H9 (cell line): Measurements from ENCODE around the gene OR2K2. TPM values are rescaled to one million over a fixed set of nuclear protein-coding genes. Genes with fewer than 3 reads are reported as not detected.

Experiments used
- DNase-seq: peaks from one replicate; pipeline ENCODE4 v3.0.0-alpha.2; 2017
- H2AFZ ChIP-seq: one replicate; pipeline ENCODE4 v1.6.1; 2013; ENCODE audit warnings: mild to moderate bottlenecking, low read length, control low read depth, moderate library complexity
- H2AK5ac ChIP-seq: 2 replicates; pipeline ENCODE4 v1.6.1; 2013; ENCODE audit warnings: low read length, control low read depth, mixed read lengths; ENCODE audit not compliant: insufficient read length
- H2BK120ac ChIP-seq: one replicate; pipeline ENCODE4 v1.6.1; 2013; ENCODE audit warnings: low read depth, mild to moderate bottlenecking, low read length, control low read depth, inconsistent platforms; ENCODE audit not compliant: poor library complexity, severe bottlenecking
- H2BK12ac ChIP-seq: 2 replicates; pipeline ENCODE4 v1.6.1; 2013; ENCODE audit warnings: low read length, control low read depth, mixed read lengths, low read depth; ENCODE audit not compliant: insufficient read length
- H2BK15ac ChIP-seq: 2 replicates; pipeline ENCODE4 v1.6.1; 2013; ENCODE audit warnings: low read depth, low read length, control low read depth
- H2BK20ac ChIP-seq: one replicate; pipeline ENCODE4 v1.6.1; 2013; ENCODE audit warnings: low read depth, mild to moderate bottlenecking, low read length, control low read depth, inconsistent platforms; ENCODE audit not compliant: poor library complexity, severe bottlenecking
- H2BK5ac ChIP-seq: 2 replicates; pipeline ENCODE4 v1.6.1; 2013; ENCODE audit warnings: low read length, control low read depth, mixed read lengths; ENCODE audit not compliant: insufficient read length
- H3K14ac ChIP-seq: 2 replicates; pipeline ENCODE4 v1.6.1; 2013; ENCODE audit warnings: low read length, control low read depth; ENCODE audit not compliant: insufficient read depth
- H3K18ac ChIP-seq: 2 replicates; pipeline ENCODE4 v1.6.1; 2013; ENCODE audit warnings: low read depth, mild to moderate bottlenecking, mixed read lengths, low read length, control low read depth; ENCODE audit not compliant: insufficient read length
- H3K23ac ChIP-seq: 2 replicates; pipeline ENCODE4 v1.6.1; 2013; ENCODE audit warnings: low read length, control low read depth, mixed read lengths, low read depth; ENCODE audit not compliant: insufficient read length
- H3K23me2 ChIP-seq: 2 replicates; pipeline ENCODE4 v1.6.1; 2013; ENCODE audit warnings: low read depth, mild to moderate bottlenecking, mixed read lengths, low read length, control low read depth; ENCODE audit not compliant: insufficient read length, poor library complexity, severe bottlenecking
- H3K27ac ChIP-seq: 2 replicates; pipeline ENCODE4 v1.5.1; 2013; ENCODE audit warnings: low read length, control low read depth, mixed read lengths, low read depth; ENCODE audit not compliant: insufficient read length
- H3K27me3 ChIP-seq: 2 replicates; pipeline ENCODE4 v1.6.1; 2013; ENCODE audit warnings: low read length, control low read depth, inconsistent platforms; ENCODE audit not compliant: insufficient read depth
- H3K4ac ChIP-seq: 2 replicates; pipeline ENCODE4 v1.6.1; 2013; ENCODE audit warnings: low read depth, mild to moderate bottlenecking, control low read depth, inconsistent platforms, low read length, moderate library complexity
- H3K4me1 ChIP-seq: 2 replicates; pipeline ENCODE4 v1.6.1; 2013; ENCODE audit warnings: low read length, control low read depth, inconsistent platforms; ENCODE audit not compliant: insufficient read depth
- H3K4me2 ChIP-seq: 2 replicates; pipeline ENCODE4 v1.6.1; 2013; ENCODE audit warnings: low read length, control low read depth, mixed read lengths; ENCODE audit not compliant: insufficient read length, insufficient read depth
- H3K56ac ChIP-seq: 2 replicates; pipeline ENCODE4 v1.6.1; 2013; ENCODE audit warnings: low read depth, mild to moderate bottlenecking, mixed read lengths, low read length, control low read depth; ENCODE audit not compliant: insufficient read length
- H3K79me1 ChIP-seq: 2 replicates; pipeline ENCODE4 v1.6.1; 2013; ENCODE audit warnings: low read depth, mild to moderate bottlenecking, moderate library complexity, low read length, control low read depth, inconsistent platforms; ENCODE audit not compliant: insufficient read depth, poor library complexity, severe bottlenecking
- H3K79me2 ChIP-seq: 2 replicates; pipeline ENCODE4 v1.6.1; 2013; ENCODE audit warnings: low read length, control low read depth, inconsistent platforms; ENCODE audit not compliant: insufficient read depth
- H3K9ac ChIP-seq: 2 replicates; pipeline ENCODE4 v1.6.1; 2013; ENCODE audit warnings: low read length, control low read depth, mixed read lengths; ENCODE audit not compliant: insufficient read length; ENCODE audit errors: extremely low read depth
- H3K9me3 ChIP-seq: one replicate; pipeline ENCODE4 v1.6.1; 2013; ENCODE audit warnings: low read depth, low read length, inconsistent platforms; ENCODE audit not compliant: control insufficient read depth
- H3T11ph ChIP-seq: one replicate; pipeline ENCODE4 v1.6.1; 2013; ENCODE audit warnings: mild to moderate bottlenecking, low read length, control low read depth, inconsistent platforms
- H4K20me1 ChIP-seq: one replicate; pipeline ENCODE4 v1.6.1; 2013; ENCODE audit not compliant: control insufficient read depth, insufficient read length, insufficient read depth
- H4K5ac ChIP-seq: 2 replicates; pipeline ENCODE4 v1.6.1; 2013; ENCODE audit warnings: low read depth, mild to moderate bottlenecking, mixed read lengths, low read length, control low read depth; ENCODE audit not compliant: insufficient read length
- H4K8ac ChIP-seq: replicated peaks from 2 replicates; pipeline ENCODE4 v1.6.1; 2013; ENCODE audit warnings: low read length, control low read depth, mixed read lengths, low read depth; ENCODE audit not compliant: insufficient read length
- H4K91ac ChIP-seq: 2 replicates; pipeline ENCODE4 v1.6.1; 2013; ENCODE audit warnings: low read depth, mild to moderate bottlenecking, moderate library complexity, mixed read lengths, low read length, control low read depth; ENCODE audit not compliant: insufficient read length
- H3K27ac Mint-ChIP-seq, 3 experiments: 2 replicates in 2 of 3; 3 replicates in 1 of 3; pipeline ENCODE4 v1.8.0; 2020 to 2021; ENCODE audit warnings: mixed read lengths in 3 of 3, mild to moderate bottlenecking in 1 of 3, moderate library complexity in 1 of 3
- H3K27me3 Mint-ChIP-seq: 2 replicates; pipeline ENCODE4 v1.8.0; 2021; ENCODE audit warnings: low read depth, mild to moderate bottlenecking, moderate library complexity, mixed read lengths
- H3K36me3 Mint-ChIP-seq, 3 experiments: 2 replicates in 2 of 3; 3 replicates in 1 of 3; pipeline ENCODE4 v1.8.0; 2020 to 2021; ENCODE audit warnings: low read depth in 3 of 3, mixed read lengths in 3 of 3; ENCODE audit not compliant: insufficient read depth in 1 of 3
- H3K4me1 Mint-ChIP-seq, 2 experiments: 2 replicates each; pipeline ENCODE4 v1.8.0; 2020; ENCODE audit warnings: mixed read lengths in 2 of 2
- H3K4me3 Mint-ChIP-seq, 2 experiments: 2 replicates in 1 of 2; 3 replicates in 1 of 2; pipeline ENCODE4 v1.8.0; 2020 to 2021; ENCODE audit warnings: mild to moderate bottlenecking in 2 of 2, mixed read lengths in 2 of 2, moderate library complexity in 1 of 2
- H3K9me3 Mint-ChIP-seq, 2 experiments: 2 replicates in 1 of 2; 3 replicates in 1 of 2; pipeline ENCODE4 v1.8.0; 2020; ENCODE audit warnings: mild to moderate bottlenecking in 2 of 2, mixed read lengths in 2 of 2, moderate library complexity in 1 of 2
- CTCF ChIP-seq: fragments of 200-600 bp; sonication (generic); conservative IDR thresholded peaks from 3 replicates; pipeline ENCODE4 v1.8.0; 2021; ENCODE audit warnings: antibody characterized with exemption, mild to moderate bottlenecking
- WGBS: extraction: QIAGEN DNeasy Blood & Tissue Kit; methylation state at CpG from one replicate; pipeline ENCODE4 v1.1.7; 2013; ENCODE audit warnings: missing lambda C conversion rate, low lambda C conversion rate, mixed read lengths; ENCODE audit not compliant: insufficient read length; ENCODE audit errors: extremely low coverage; 5-methylcytosine and 5-hydroxymethylcytosine counted together
- total RNA-seq: library from RNA; stranded (reverse); gene quantifications from 2 replicates; pipeline ENCODE4 v1.2.1, GENCODE V29; 2021

Gene OR2K2
- total RNA-seq, 1 experiment from 2014 or later: not detected

GRCh38 chr9:111320631-111321030, 9.4 kb downstream of the OR2K2 start:
- no peak overlapping the region for H3K9ac ChIP-seq
- no peaks in the 10 kb centered on the region for H3K79me1 ChIP-seq
- H2AFZ ChIP-seq: no peak overlapping the region
- no peak overlapping the region for H2BK5ac ChIP-seq
- no peak overlapping the region for H4K91ac ChIP-seq
- DNase-seq: no peak
- peaks cover 4 to 13% of the 10 kb centered on the region in 2 experiments; a peak in 4 of 5 replicates for H3K9me3 Mint-ChIP-seq
- no peak overlapping the region for H3T11ph ChIP-seq
- no peak overlapping the region for H2BK20ac ChIP-seq
- H2BK120ac ChIP-seq: no peak overlapping the region
- no peak for TF ChIP-seq CTCF
- no peak overlapping the region for H3K4ac ChIP-seq
- no peak overlapping the region for H3K27ac Mint-ChIP-seq
- H4K8ac ChIP-seq: no peak overlapping the region
- H4K5ac ChIP-seq: no peak overlapping the region
- H2BK15ac ChIP-seq: no peak overlapping the region
- H3K4me3 Mint-ChIP-seq: no peak overlapping the region
- H3K23ac ChIP-seq: no peak overlapping the region
- H3K79me2 ChIP-seq: no peaks in the 10 kb centered on the region
- no peak overlapping the region for H3K27ac ChIP-seq
- H3K56ac ChIP-seq: no peak overlapping the region
- no peak overlapping the region for H2AK5ac ChIP-seq
- H3K4me1 ChIP-seq: no peaks in the 10 kb centered on the region
- H3K18ac ChIP-seq: no peak overlapping the region
- H4K20me1 ChIP-seq: no peaks in the 10 kb centered on the region
- no peak overlapping the region for H2BK12ac ChIP-seq
- peaks cover 2 to 4% (median 3%) of the 10 kb centered on the region in 3 experiments; a peak in 4 of 7 replicates for H3K36me3 Mint-ChIP-seq
- no peak overlapping the region for H3K14ac ChIP-seq
- no peaks in the 10 kb centered on the region for H3K27me3 ChIP-seq
- no peaks in the 10 kb centered on the region for H3K23me2 ChIP-seq
- H3K9me3 ChIP-seq: no peaks in the 10 kb centered on the region
- H3K4me2 ChIP-seq: no peak overlapping the region
- no peaks in the 10 kb centered on the region for H3K4me1 Mint-ChIP-seq
- no CpG with 5 or more reads among the region's 3 CpGs for WGBS
- no peaks in the 10 kb centered on the region; the same call in none of the 2 replicates for H3K27me3 Mint-ChIP-seq
